Stimulated activated CD4-positive, alpha-beta T cell treated with anti-CD3 and anti-CD28 coated beads, Interleukin-12 subunit alpha, Interleukin-12 subunit beta, amount 100 ng/mL, for 24 hours (primary cell): ENCODE measurements around the gene ZBED3.
"Not testable (repeated sequence)": the region's sequence is repeated elsewhere in the genome, so short reads cannot be mapped to it uniquely, and the experiment has no call there.

Source experiments
- DNase-seq, 2 experiments: peaks; one replicate each; pipeline ENCODE4 v3.0.0-alpha.2; 2020; ENCODE audit warnings: low read depth in 2 of 2

ZBED3 gene

GRCh38 chr5:77086689-77087483 lies at the start of gene ZBED3:
Gene ZBED3 (minus strand): TSS chr5:77087285. CDS start chr5:77077878, 9,407 bp downstream.
- peak; percentile 22 to 24 for DNase-seq

GRCh38 chr5:77133061-77133758 lies 46.1 kb upstream of the ZBED3 start:
- DNase-seq = no peak

- DNase-seq = no peak
Observed at GRCh38 chr5:77131361-77131760, 44.3 kb upstream of the ZBED3 start.

GRCh38 chr5:77129391-77129990 lies 42.4 kb upstream of the ZBED3 start:
- peak in 1 of 2 experiments; percentile 7 for DNase-seq

- no peak for DNase-seq
Observed at GRCh38 chr5:77128411-77129061, 41.5 kb upstream of the ZBED3 start.

GRCh38 chr5:77123057-77123456 lies 36.0 kb upstream of the ZBED3 start:
- no peak for DNase-seq

- DNase-seq = no peak
Observed at GRCh38 chr5:77120706-77121105, 33.6 kb upstream of the ZBED3 start.

- no peak for DNase-seq
Observed at GRCh38 chr5:77120086-77120485, 33.0 kb upstream of the ZBED3 start.

GRCh38 chr5:77117161-77117560 lies 30.1 kb upstream of the ZBED3 start:
- no peak for DNase-seq

- not testable (repeated sequence) for DNase-seq
Observed at GRCh38 chr5:77107035-77107434, 19.9 kb upstream of the ZBED3 start.

- no peak for DNase-seq
Observed at GRCh38 chr5:77104813-77105212, 17.7 kb upstream of the ZBED3 start.

GRCh38 chr5:77103457-77103856 lies 16.4 kb upstream of the ZBED3 start:
- DNase-seq = no peak

GRCh38 chr5:77102549-77102948 lies 15.5 kb upstream of the ZBED3 start:
- DNase-seq = no peak

GRCh38 chr5:77101298-77101697 lies 14.2 kb upstream of the ZBED3 start:
- DNase-seq = no peak

- DNase-seq = no peak
Observed at GRCh38 chr5:77095189-77095588, 8.1 kb upstream of the ZBED3 start.

GRCh38 chr5:77087484-77088261 lies 588 bp upstream of the ZBED3 start:
- DNase-seq = no peak

- DNase-seq = no peak
Observed at GRCh38 chr5:77086368-77086688, 757 bp downstream of the ZBED3 start.

- no peak for DNase-seq
Observed at GRCh38 chr5:77083088-77083487, 4.0 kb downstream of the ZBED3 start.

- DNase-seq = no peak
Observed at GRCh38 chr5:77082280-77082679, 4.8 kb downstream of the ZBED3 start.

- DNase-seq = no peak
Observed at GRCh38 chr5:77080905-77081304, 6.2 kb downstream of the ZBED3 start.

GRCh38 chr5:77080479-77080878 lies 6.6 kb downstream of the ZBED3 start:
- DNase-seq = not testable (repeated sequence)

- no peak for DNase-seq
Observed at GRCh38 chr5:77077829-77078176, 9.3 kb downstream of the ZBED3 start.
